ENCODE measurements around the gene LSM3. TPM values are rescaled to one million over a fixed set of nuclear protein-coding genes. Genes with fewer than 3 reads are reported as not detected.

Gene LSM3
- total RNA-seq, 4 donors from 2014 or later = 7.2 to 16.8 (median 8.8) TPM

- TF ChIP-seq, protein P1, sequence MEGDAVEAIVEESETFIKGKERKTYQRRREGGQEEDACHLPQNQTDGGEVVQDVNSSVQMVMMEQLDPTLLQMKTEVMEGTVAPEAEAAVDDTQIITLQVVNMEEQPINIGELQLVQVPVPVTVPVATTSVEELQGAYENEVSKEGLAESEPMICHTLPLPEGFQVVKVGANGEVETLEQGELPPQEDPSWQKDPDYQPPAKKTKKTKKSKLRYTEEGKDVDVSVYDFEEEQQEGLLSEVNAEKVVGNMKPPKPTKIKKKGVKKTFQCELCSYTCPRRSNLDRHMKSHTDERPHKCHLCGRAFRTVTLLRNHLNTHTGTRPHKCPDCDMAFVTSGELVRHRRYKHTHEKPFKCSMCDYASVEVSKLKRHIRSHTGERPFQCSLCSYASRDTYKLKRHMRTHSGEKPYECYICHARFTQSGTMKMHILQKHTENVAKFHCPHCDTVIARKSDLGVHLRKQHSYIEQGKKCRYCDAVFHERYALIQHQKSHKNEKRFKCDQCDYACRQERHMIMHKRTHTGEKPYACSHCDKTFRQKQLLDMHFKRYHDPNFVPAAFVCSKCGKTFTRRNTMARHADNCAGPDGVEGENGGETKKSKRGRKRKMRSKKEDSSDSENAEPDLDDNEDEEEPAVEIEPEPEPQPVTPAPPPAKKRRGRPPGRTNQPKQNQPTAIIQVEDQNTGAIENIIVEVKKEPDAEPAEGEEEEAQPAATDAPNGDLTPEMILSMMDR (IDR thresholded peaks at IDR 0.05; ENCODE audit: low read depth) = no peak
Observed at GRCh38 chr3:14200841-14201240, 22.2 kb downstream of the LSM3 start.

GRCh38 chr3:14201940-14202684 lies 23.5 kb downstream of the LSM3 start:
- TF ChIP-seq, protein P1 (IDR thresholded peaks at IDR 0.05; ENCODE audit: low read depth) = no peak

DNA sequence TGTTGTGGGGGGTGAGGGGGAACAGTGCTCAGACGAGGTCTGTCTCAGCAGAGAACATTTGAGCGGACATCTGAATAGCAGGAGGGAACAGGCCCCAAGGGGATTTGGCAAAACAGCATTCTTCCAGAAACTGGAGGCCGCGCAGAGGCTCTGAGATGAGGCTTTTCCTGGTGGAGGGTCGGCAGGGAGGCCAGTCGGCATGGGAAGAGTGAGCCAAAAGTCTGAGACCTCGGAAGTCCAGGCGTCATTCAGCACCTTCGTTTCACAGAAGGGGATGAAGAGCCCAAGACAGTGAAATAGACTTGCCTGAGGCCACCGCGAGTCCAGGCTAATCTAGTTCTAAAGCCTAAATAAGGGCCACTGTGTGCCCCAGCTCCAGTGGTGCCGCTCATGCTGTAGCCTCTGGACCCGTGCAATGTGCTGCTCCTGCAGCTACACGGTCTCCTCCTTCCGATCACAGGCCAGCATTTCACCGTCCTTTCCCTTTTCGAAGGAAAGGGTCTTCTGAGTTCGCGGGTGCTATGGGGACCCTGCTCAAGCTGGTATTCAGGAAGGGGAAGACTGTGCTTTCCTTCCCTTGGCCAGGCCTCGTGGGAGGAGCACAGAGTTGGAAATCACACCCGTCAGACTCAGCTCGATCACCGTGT lies 24.4 kb downstream of the LSM3 start:
- TF ChIP-seq, protein P1 (IDR thresholded peaks at IDR 0.05; ENCODE audit: low read depth) = no peak

DNA sequence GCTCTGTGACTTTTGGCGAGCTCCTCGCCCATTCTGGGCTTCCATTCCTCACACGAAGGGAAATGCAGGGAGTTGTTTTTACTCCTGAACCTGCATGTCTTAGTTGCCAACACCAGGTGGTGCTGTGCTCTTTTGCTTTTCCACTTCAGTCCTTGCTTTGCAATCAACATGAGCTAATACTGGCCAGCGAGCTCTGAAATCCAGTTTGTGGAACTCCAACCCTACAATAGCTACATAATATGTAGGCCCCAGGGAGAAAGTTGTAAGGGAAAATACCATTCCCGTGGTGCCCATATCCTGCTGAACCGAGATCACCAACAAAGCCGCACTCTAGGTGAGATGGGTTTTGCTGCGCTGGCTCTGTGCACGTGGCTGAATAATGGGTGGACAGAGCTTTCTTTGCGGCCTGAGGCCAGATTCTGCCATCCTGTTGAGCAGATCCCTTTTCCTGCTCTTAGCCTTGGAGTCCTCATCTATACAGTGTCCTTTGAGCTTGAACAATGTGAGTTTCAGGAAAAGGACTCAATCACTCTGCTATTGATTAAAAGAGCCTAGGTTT lies 25.0 kb downstream of the LSM3 start:
- TF ChIP-seq, protein P1 (IDR thresholded peaks at IDR 0.05; ENCODE audit: low read depth) = no peak

- TF ChIP-seq, protein P1 (IDR thresholded peaks at IDR 0.05; ENCODE audit: low read depth) = no peak
Observed at GRCh38 chr3:14204515-14205284, 26.1 kb downstream of the LSM3 start.

DNA sequence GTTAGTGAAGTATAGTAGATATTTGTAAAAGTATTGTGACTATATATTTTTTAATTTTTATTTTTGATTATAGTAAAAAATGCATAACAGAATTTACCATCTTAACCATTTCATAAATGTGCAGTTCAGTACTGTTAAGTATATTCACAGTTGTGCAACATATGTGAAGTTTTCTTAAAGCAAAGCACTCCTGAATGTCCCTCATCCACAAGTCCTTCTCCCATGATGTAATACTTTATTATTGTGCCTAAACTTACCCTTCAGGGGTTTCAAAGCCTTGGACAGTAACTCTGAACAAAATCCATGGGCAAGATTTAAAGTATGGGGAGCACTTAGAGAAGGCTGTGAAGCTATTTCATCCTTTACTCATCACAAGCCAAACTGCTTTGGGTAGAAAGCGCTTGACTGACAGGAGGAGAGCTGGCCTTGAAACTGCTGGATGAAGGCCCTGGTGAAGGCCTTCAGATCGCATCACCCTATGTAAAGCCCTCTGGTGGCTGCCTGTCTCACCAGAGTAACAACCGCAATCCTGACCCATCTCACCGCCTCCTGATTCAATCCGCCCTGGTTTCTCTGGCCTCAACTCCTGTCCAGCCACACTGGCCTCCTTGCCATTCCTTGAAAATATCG lies 28.0 kb downstream of the LSM3 start:
- TF ChIP-seq, protein P1 (IDR thresholded peaks at IDR 0.05; ENCODE audit: low read depth) = no peak

Data from subcutaneous adipose tissue (tissue), 4 donors.